ENCODE data around the gene PODXL.

DNA sequence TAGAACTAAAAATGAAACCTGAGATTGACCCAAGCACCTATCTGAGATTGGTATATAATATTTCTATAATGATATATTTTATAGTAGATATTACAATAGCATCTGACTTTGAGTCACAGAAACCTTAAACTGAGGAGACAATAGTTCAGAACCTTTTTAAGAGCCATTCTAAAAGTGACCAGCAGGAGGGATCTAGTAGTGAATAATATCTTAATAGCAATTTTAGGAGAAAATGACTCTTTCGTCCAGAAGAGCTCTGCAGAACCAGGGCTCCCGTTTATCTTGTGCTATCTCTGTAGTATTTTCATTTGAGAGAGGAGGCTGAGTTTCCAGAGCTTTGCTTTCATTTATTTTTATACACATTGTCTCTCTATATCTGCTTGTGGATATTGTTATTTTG lies 68.1 kb downstream of the PODXL start:
- TF ChIP-seq EP300 (IDR thresholded peaks at IDR 0.05): no peak
- TF ChIP-seq CTCF (IDR thresholded peaks at IDR 0.05): no peak
- TF ChIP-seq POLR2A (IDR thresholded peaks at IDR 0.05): no peak
- no peak for TF ChIP-seq POLR2AphosphoS5 (IDR thresholded peaks at IDR 0.05)
